ENCODE data around the gene TANC1.

DNA sequence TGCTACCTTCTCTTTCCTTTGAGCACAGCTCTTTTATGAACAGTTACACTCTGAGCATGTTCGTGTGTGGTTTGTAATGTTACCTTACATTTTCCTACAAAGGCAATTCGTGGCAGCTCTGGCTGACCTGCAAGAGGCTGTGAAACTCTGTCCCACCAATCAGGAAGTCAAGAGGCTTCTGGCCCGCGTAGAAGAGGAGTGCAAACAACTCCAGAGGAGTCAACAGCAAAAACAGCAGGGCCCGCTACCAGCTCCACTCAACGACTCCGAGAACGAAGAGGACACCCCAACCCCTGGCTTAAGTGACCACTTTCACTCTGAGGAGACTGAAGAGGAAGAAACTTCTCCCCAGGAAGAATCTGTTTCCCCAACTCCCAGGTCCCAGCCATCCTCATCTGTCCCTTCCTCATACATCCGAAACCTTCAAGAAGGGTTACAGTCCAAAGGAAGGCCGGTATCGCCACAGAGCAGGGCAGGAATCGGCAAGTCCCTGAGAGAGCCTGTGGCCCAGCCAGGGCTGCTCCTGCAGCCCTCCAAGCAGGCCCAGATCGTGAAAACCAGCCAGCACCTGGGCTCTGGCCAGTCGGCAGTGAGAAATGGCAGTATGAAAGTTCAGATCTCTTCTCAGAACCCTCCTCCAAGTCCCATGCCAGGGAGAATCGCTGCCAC is 261.2 kb downstream of the TANC1 start:
- TF ChIP-seq, protein P1, sequence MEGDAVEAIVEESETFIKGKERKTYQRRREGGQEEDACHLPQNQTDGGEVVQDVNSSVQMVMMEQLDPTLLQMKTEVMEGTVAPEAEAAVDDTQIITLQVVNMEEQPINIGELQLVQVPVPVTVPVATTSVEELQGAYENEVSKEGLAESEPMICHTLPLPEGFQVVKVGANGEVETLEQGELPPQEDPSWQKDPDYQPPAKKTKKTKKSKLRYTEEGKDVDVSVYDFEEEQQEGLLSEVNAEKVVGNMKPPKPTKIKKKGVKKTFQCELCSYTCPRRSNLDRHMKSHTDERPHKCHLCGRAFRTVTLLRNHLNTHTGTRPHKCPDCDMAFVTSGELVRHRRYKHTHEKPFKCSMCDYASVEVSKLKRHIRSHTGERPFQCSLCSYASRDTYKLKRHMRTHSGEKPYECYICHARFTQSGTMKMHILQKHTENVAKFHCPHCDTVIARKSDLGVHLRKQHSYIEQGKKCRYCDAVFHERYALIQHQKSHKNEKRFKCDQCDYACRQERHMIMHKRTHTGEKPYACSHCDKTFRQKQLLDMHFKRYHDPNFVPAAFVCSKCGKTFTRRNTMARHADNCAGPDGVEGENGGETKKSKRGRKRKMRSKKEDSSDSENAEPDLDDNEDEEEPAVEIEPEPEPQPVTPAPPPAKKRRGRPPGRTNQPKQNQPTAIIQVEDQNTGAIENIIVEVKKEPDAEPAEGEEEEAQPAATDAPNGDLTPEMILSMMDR (IDR thresholded peaks at IDR 0.05): no peak
- TF ChIP-seq POLR2A (IDR thresholded peaks at IDR 0.05): no peak
